Bronchial epithelial cell (primary cell): ENCODE data around the gene ZNF619. TPM values are rescaled to one million over a fixed set of nuclear protein-coding genes. Genes with fewer than 3 reads are reported as not detected.

ENCODE experiments used
- DNase-seq: peaks from one replicate; pipeline ENCODE4 v3.0.0-alpha.2; 2010; ENCODE audit warnings: low read depth
- FAIRE-seq: peaks from 2 replicates; lab custom pipeline; 2011; peaks lifted over from hg19 to GRCh38; lab: Jason Lieb, UNC
- H3K27me3 ChIP-seq: 2 replicates; pipeline ENCODE4 v1.5.1; 2011; ENCODE audit warnings: low read length; ENCODE audit not compliant: control insufficient read depth, insufficient read depth
- H3K36me3 ChIP-seq: 2 replicates; pipeline ENCODE4 v1.5.1; 2011; ENCODE audit warnings: low read length; ENCODE audit not compliant: control insufficient read depth, insufficient read depth
- H3K4me3 ChIP-seq: 2 replicates; pipeline ENCODE4 v1.5.1; 2011; ENCODE audit warnings: mild to moderate bottlenecking, low read depth, low read length, control low read depth
- total RNA-seq: library from RNA; depleted of rRNA; stranded (reverse); fragments of >200 nt; gene quantifications from 2 replicates; pipeline ENCODE4 v1.2.1, GENCODE V29; 2014
- TF ChIP-seq, protein P1 (sequence below): IDR thresholded peaks from 2 replicates; pipeline ENCODE4 v1.5.1; 2011; ENCODE audit warnings: mild to moderate bottlenecking, moderate library complexity, low read length, control low read depth, inconsistent platforms; ENCODE audit not compliant: insufficient read depth, severe bottlenecking

ZNF619 gene
- total RNA-seq, 1 donor from 2014 or later: 5.3 TPM

DNA sequence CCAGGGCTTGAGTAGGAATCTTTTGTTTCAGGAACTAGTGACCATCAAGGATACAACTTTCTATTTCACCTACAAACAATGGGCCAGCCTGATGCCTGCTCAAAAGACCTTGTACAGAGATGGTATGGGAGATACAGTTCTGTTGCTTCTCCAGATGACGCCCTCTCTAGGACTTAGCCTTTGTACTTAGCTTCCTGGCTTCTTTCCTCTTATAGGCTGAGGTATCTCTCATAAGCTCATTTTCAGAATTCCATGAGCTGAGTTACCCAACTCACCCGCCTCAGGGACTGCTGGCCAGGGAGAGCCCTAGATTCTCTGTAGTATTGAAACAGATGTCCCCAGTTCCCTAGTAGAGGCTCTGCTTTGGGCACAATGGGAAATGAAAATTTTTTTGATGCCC, 20.4 kb downstream of the ZNF619 start:
- no peak for FAIRE-seq
- TF ChIP-seq, protein P1, sequence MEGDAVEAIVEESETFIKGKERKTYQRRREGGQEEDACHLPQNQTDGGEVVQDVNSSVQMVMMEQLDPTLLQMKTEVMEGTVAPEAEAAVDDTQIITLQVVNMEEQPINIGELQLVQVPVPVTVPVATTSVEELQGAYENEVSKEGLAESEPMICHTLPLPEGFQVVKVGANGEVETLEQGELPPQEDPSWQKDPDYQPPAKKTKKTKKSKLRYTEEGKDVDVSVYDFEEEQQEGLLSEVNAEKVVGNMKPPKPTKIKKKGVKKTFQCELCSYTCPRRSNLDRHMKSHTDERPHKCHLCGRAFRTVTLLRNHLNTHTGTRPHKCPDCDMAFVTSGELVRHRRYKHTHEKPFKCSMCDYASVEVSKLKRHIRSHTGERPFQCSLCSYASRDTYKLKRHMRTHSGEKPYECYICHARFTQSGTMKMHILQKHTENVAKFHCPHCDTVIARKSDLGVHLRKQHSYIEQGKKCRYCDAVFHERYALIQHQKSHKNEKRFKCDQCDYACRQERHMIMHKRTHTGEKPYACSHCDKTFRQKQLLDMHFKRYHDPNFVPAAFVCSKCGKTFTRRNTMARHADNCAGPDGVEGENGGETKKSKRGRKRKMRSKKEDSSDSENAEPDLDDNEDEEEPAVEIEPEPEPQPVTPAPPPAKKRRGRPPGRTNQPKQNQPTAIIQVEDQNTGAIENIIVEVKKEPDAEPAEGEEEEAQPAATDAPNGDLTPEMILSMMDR: no peak
- Histone ChIP-seq H3K36me3 (no peaks in the 10 kb centered on the region), H3K27me3 (no peaks in the 10 kb centered on the region), H3K4me3 (no peak overlapping the region)
- DNase-seq: no peak

DNA sequence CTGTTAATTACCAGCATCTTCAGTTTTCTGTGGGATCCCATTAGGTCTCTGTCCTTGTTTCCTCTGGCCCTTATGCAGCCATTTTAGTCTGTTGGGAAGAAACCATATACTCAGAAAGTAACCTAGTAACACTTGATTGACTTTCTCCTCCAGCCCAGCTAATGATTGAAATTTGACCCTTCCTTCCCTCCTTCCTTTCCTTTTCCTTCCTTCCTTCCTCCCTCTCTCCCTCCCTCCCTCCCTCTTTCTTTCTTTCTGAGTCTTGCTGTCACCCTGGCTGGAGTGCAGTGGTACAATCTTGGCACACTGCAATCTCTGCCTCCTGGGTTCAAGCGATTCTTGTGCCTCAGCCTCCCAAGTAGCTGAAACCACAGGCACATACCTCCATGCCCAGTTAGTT, 23.0 kb downstream of the ZNF619 start:
- Histone ChIP-seq H3K36me3 (no peaks in the 10 kb centered on the region), H3K27me3 (no peaks in the 10 kb centered on the region), H3K4me3 (no peak overlapping the region)
- no peak for DNase-seq
- no peak for FAIRE-seq
- TF ChIP-seq, protein P1: no peak

DNA sequence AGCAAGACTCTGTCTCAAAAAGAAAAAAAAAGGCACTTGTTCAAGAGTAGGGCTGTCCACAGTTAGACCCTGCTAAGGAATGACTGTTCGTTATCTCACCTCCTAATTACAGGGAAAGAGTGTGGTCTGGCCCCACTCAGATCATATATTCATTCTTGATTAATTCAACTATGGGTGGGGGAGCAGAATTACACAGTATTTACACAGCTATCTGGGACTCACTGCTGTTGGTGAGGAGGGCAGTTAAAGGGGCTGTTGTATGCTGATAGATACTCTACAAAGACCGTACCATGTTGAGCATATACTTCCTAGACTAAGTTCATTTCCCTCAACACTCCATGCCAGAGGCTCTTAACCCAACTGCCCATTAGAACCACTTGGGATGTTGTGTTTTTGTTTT, 25.1 kb downstream of the ZNF619 start:
- FAIRE-seq (no peak), DNase-seq (no peak)
- TF ChIP-seq, protein P1: no peak
- Histone ChIP-seq H3K36me3 (no peaks in the 10 kb centered on the region), H3K27me3 (no peaks in the 10 kb centered on the region), H3K4me3 (no peak overlapping the region)

DNA sequence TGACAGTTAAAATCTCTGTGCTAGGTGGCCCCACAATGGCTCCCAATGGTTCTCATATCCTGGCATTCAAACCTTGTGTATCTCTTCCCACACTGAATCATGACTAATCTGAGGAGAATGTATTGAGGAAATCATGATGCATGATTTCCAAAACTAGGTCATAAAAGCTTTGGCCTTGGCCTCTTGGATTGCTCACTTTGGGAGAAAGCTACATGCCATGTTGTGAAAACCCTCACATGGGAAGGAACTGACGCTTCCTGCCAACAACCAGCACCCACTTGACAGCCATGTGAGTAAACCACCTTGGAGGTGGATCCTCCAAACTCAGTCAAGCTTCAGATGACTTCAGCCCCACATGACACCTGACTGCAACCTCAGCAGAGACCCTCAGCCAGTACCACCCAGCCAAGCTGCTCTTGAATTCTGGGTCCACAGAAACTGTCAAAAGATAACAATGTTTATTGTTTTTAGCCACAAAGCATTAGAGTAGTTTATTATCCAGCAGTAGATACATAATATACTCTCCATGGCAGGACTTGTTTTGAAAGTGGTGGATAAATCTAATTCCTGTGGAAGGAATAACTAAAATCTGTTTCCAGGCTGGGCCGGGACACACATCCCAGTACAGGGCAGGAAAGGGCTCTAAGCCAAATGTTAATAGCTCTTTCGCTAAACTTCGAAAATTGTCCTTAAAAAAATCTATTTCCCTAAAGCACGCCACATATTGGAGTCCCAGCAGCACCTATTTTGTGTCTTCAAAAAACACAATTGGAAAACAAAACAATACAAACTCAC, 27.9 kb downstream of the ZNF619 start:
- TF ChIP-seq, protein P1: no peak
- DNase-seq (peak; percentile 99), FAIRE-seq (peak; percentile 98)
- Histone ChIP-seq H3K27me3 (no peaks in the 10 kb centered on the region), H3K36me3 (no peaks in the 10 kb centered on the region), H3K4me3 (no peak overlapping the region)

DNA sequence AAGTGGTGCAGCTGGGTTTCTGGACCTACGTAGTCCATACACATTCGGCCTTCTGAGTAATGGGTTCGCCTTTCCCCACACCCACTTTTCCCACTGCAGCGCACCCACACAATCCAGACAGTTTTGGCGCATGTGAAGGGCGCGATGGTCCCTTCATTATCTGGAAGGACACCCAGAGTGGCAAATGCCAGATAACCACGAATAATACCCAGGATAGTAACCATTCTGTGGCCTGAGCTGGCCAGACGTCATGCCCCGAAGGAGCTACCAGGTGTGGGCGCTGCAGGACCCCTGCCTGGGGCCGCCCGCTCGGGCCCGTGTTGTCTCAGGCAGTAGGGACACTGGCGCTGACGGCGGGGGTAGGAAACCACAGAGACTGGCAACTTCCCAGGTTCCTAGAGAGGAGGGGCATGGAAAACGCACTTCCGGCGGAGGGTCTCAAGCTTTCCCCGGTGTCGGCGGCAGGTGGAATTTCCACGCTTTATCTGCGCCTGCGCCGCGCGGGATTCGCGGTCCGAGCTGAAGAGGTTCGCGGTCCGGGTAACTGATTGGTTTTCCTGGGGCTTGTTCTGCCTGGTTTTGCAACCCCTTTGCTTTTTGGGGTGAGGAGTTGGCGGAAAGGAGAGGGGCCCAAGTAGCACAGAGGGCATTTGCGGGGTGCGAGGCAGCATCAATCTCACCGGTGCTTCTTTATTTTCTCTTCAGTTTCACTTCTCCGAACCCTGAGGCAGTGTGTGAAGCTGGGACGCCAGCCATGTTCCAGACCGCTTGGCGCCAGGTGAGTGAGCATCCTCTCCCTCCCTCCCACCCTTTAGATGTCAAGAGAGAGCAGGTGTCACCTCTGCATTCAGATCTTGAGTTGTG, 28.9 kb downstream of the ZNF619 start, which contains the start of gene ZNF620:
ZNF620 (plus strand) TSS at position 441 of the 864 bp plus-strand sequence; CDS start at position 755, 314 bp downstream.
- no peak for DNase-seq

More for the DNA sequence above, 28.9 kb downstream of the ZNF619 start, which contains the start of gene ZNF620:
- TF ChIP-seq, protein P1: peak; percentile 34
- Histone ChIP-seq H3K27me3 (no peaks in the 10 kb centered on the region), H3K4me3 (peak within 1 kb of the TSS; percentile 42), H3K36me3 (no peaks in the 10 kb centered on the region)
- FAIRE-seq: no peak
